Kidney (tissue), 11 donors: ENCODE results near the gene CKMT1B. TPM values are rescaled to one million over a fixed set of nuclear protein-coding genes. Genes with fewer than 3 reads are reported as not detected.
"Not testable (repeated sequence)": the region's sequence is repeated elsewhere in the genome, so short reads cannot be mapped to it uniquely, and the experiment has no call there.

ENCODE experiments used
- DNase-seq, 5 donors: peaks; one replicate each; pipeline ENCODE4 v3.0.0-alpha.2; 2013 to 2020
- FAIRE-seq: peaks from 2 replicates; lab custom pipeline; 2012; peaks lifted over from hg19 to GRCh38; lab: Jason Lieb, UNC
- H3K27ac ChIP-seq, 2 donors: one replicate each; pipeline ENCODE4 v1.7.0; 2013; ENCODE audit warnings: low read depth in 2 of 2, low read length in 2 of 2, inconsistent platforms in 1 of 2
- H3K27me3 ChIP-seq: one replicate; pipeline ENCODE4 v1.7.1; 2013; ENCODE audit warnings: low read length, inconsistent platforms; ENCODE audit not compliant: control insufficient read depth, insufficient read depth
- H3K36me3 ChIP-seq, 3 donors: one replicate each; pipeline versions ENCODE4 v1.7.0 to v1.7.1; 2013; ENCODE audit warnings: low read length in 3 of 3, control low read depth in 1 of 3, inconsistent platforms in 1 of 3; ENCODE audit not compliant: insufficient read depth in 3 of 3, control insufficient read depth in 2 of 3
- H3K4me1 ChIP-seq, 3 donors: one replicate each; pipeline versions ENCODE4 v1.7.0 to v1.7.1; 2013; ENCODE audit warnings: low read length in 3 of 3, inconsistent platforms in 1 of 3, low read depth in 1 of 3; ENCODE audit not compliant: control insufficient read depth in 2 of 3, insufficient read depth in 2 of 3
- H3K4me3 ChIP-seq, 3 donors: one replicate each; pipeline versions ENCODE4 v1.7.0 to v1.8.1; 2013; ENCODE audit warnings: low read length in 3 of 3, control low read depth in 1 of 3, inconsistent platforms in 1 of 3
- H3K9ac ChIP-seq, 3 donors: one replicate each; pipeline versions ENCODE4 v1.7.0 to v1.7.1; 2013; ENCODE audit warnings: low read length in 3 of 3, control low read depth in 1 of 3, inconsistent platforms in 1 of 3
- H3K9me3 ChIP-seq, 3 donors: one replicate each; pipeline versions ENCODE4 v1.7.0 to v1.7.1; 2013; ENCODE audit warnings: low read length in 3 of 3, control low read depth in 1 of 3, inconsistent platforms in 1 of 3; ENCODE audit not compliant: control insufficient read depth in 2 of 3, insufficient read depth in 1 of 3
- intact Hi-C: fragments of 100-400 bp; cut with DNase I; formaldehyde crosslinking; loops from one replicate; pipeline ENCODE4 v1.11.1; 2022
- polyA plus RNA-seq: library from polyadenylated mRNA; stranded (reverse); fragments of 350-450 nt; fragmentation: Illumina TruSeq; extraction: RNeasy Lipid Tissue Mini Kit (QIAGEN cat#74804); gene quantifications from one replicate; pipeline ENCODE4 v1.2.3, GENCODE V29; 2014; ENCODE audit warnings: low read depth, low replicate concordance; ENCODE audit not compliant: insufficient read depth
- total RNA-seq: library from RNA; stranded (reverse); fragmentation: NEBNext Ultra II Directional; extraction: Animal tissue kit (Norgen Biotek cat#: 25700); gene quantifications from one replicate; pipeline ENCODE4 v1.2.1, GENCODE V29; 2021
- donor health status: control.
- donor health status: control.
- donor health status: DM: yes; HTN: yes; CAD: no.
- donor health status: Normal renal cell carcinoma (clear cell type).

Gene CKMT1B
- total and polyA plus RNA-seq, 2 donors from 2014 or later = 9.2 to 14.5 TPM

- H3K9me3 ChIP-seq, H3K4me1 ChIP-seq, intact Hi-C loops, DNase-seq, H3K27me3 ChIP-seq, H3K9ac ChIP-seq, H3K36me3 ChIP-seq, H3K4me3 ChIP-seq, H3K27ac ChIP-seq, FAIRE-seq: not testable (repeated sequence)
Measured at GRCh38 chr15:43638464-43639204, 44.8 kb downstream of the CKMT1B start.

Other genes with a start within 250 kb of the CKMT1B start
- 22.1 TPM for gene ZSCAN29, start 223.0 kb upstream of the CKMT1B start, total RNA-seq
- gene ZSCAN29, start 223.0 kb upstream of the CKMT1B start, polyA plus RNA-seq = 3.2 TPM
- 12.9 TPM for gene TUBGCP4, start 222.9 kb upstream of the CKMT1B start, total RNA-seq
- gene TUBGCP4, start 222.9 kb upstream of the CKMT1B start, polyA plus RNA-seq = 2.7 TPM
- gene TP53BP1, start 100.9 kb upstream of the CKMT1B start, total RNA-seq = 47.4 TPM
- gene TP53BP1, start 100.9 kb upstream of the CKMT1B start, polyA plus RNA-seq = 15.9 TPM
- 9.3 TPM for gene MAP1A, start 76.4 kb upstream of the CKMT1B start, total RNA-seq
- gene MAP1A, start 76.4 kb upstream of the CKMT1B start, polyA plus RNA-seq = 2.7 TPM
- 64.6 TPM for gene PPIP5K1, start 3.8 kb upstream of the CKMT1B start, total RNA-seq
- 7.7 TPM for gene PPIP5K1, start 3.8 kb upstream of the CKMT1B start, polyA plus RNA-seq
- gene STRC, start 24.8 kb downstream of the CKMT1B start, total RNA-seq = 0.19 TPM
- gene STRC, start 24.8 kb downstream of the CKMT1B start, polyA plus RNA-seq = 0.22 TPM
- gene CATSPER2, start 54.8 kb downstream of the CKMT1B start, total RNA-seq = 6.5 TPM
- gene CATSPER2, start 54.8 kb downstream of the CKMT1B start, polyA plus RNA-seq = 1.9 TPM
- 15.1 TPM for gene CKMT1A, start 99.8 kb downstream of the CKMT1B start, total RNA-seq
- 19.9 TPM for gene CKMT1A, start 99.8 kb downstream of the CKMT1B start, polyA plus RNA-seq
- gene PDIA3, start 152.4 kb downstream of the CKMT1B start, total RNA-seq = 404 TPM
- 414 TPM for gene PDIA3, start 152.4 kb downstream of the CKMT1B start, polyA plus RNA-seq
- 2.5 TPM for gene ELL3, start 182.9 kb downstream of the CKMT1B start, total RNA-seq
- 2.7 TPM for gene ELL3, start 182.9 kb downstream of the CKMT1B start, polyA plus RNA-seq
- gene SERF2, start 198.3 kb downstream of the CKMT1B start, total RNA-seq = 788 TPM
- 2,452 TPM for gene SERF2, start 198.3 kb downstream of the CKMT1B start, polyA plus RNA-seq
- gene SERINC4, start 206.2 kb downstream of the CKMT1B start, total RNA-seq = 0.13 TPM
- gene SERINC4, start 206.2 kb downstream of the CKMT1B start, polyA plus RNA-seq = 0.47 TPM
- gene HYPK, start 206.6 kb downstream of the CKMT1B start, total RNA-seq = 10.2 TPM
- 7.7 TPM for gene HYPK, start 206.6 kb downstream of the CKMT1B start, polyA plus RNA-seq
- 25.3 TPM for gene MFAP1, start 230.7 kb downstream of the CKMT1B start, total RNA-seq
- 28.1 TPM for gene MFAP1, start 230.7 kb downstream of the CKMT1B start, polyA plus RNA-seq
- gene WDR76, start 233.0 kb downstream of the CKMT1B start, total RNA-seq = 4.8 TPM
- 0.73 TPM for gene WDR76, start 233.0 kb downstream of the CKMT1B start, polyA plus RNA-seq